ENCODE data around the gene SLC39A10. TPM values are rescaled to one million over a fixed set of nuclear protein-coding genes. Genes with fewer than 3 reads are reported as not detected.

Gene SLC39A10
- total RNA-seq, 2 donors from 2014 or later, result 26.3 to 27.6 TPM

- intact Hi-C loops (cut with DNase I), result no loop called here
- TF ChIP-seq CTCF (IDR thresholded peaks at IDR 0.05), result no peak
- no peak for TF ChIP-seq POLR2AphosphoS5 (IDR thresholded peaks at IDR 0.05)
- no peak for TF ChIP-seq POLR2A (IDR thresholded peaks at IDR 0.05)
- Histone ChIP-seq H3K27me3 (replicated peaks; ENCODE audit: insufficient read depth) (no peaks in the 10 kb centered on the region), H3K27ac (no peak overlapping the region), H3K4me1 (replicated peaks) (no peaks in the 10 kb centered on the region), H3K9me3 (no peaks in the 10 kb centered on the region), H3K4me3 (no peak overlapping the region), H3K36me3 (no peaks in the 10 kb centered on the region)
- no peak for DNase-seq (ENCODE audit: low spot score)
- 54% methylated on average over 2 of the region's 2 CpGs for whole genome bisulfite sequencing
Measured at GRCh38 chr2:195613922-195614321, 43.1 kb upstream of the SLC39A10 start.

GRCh38 chr2:195619590-195619989, 37.4 kb upstream of the SLC39A10 start:
- H3K27ac ChIP-seq, result no peak overlapping the region
- WGBS, result 96% methylated on average over 3 of the region's 3 CpGs
- intact Hi-C loops (cut with DNase I), result no loop called here

GRCh38 chr2:195620501-195620900, 36.5 kb upstream of the SLC39A10 start:
- DNase-seq (ENCODE audit: low spot score), result no peak
- Histone ChIP-seq H3K36me3 (no peaks in the 10 kb centered on the region), H3K4me1 (replicated peaks) (no peaks in the 10 kb centered on the region), H3K27ac (no peak overlapping the region), H3K9me3 (no peaks in the 10 kb centered on the region), H3K27me3 (replicated peaks; ENCODE audit: insufficient read depth) (no peaks in the 10 kb centered on the region), H3K4me3 (no peak overlapping the region)
- no peak for TF ChIP-seq POLR2A (IDR thresholded peaks at IDR 0.05)
- no peak for TF ChIP-seq CTCF (IDR thresholded peaks at IDR 0.05)
- no peak for TF ChIP-seq POLR2AphosphoS5 (IDR thresholded peaks at IDR 0.05)
- intact Hi-C loops (cut with DNase I), result no loop called here
- WGBS, result 55% methylated on average over 3 of the region's 3 CpGs

More at GRCh38 chr2:195619590-195619989, 37.4 kb upstream of the SLC39A10 start:
- H3K9me3 ChIP-seq, result no peaks in the 10 kb centered on the region
- TF ChIP-seq POLR2A (IDR thresholded peaks at IDR 0.05), result no peak
- no peak for TF ChIP-seq POLR2AphosphoS5 (IDR thresholded peaks at IDR 0.05)
- TF ChIP-seq CTCF (IDR thresholded peaks at IDR 0.05), result no peak
- H3K27me3 ChIP-seq (replicated peaks; ENCODE audit: insufficient read depth), result no peaks in the 10 kb centered on the region
- no peak overlapping the region for H3K4me3 ChIP-seq
- no peak for DNase-seq (ENCODE audit: low spot score)
- no peaks in the 10 kb centered on the region for H3K4me1 ChIP-seq (replicated peaks)
- no peaks in the 10 kb centered on the region for H3K36me3 ChIP-seq

- H3K4me1 ChIP-seq (replicated peaks), result no peaks in the 10 kb centered on the region
- DNase-seq (ENCODE audit: low spot score), result no peak
- no peaks in the 10 kb centered on the region for H3K36me3 ChIP-seq
- no peak overlapping the region for H3K27ac ChIP-seq
- no peak for TF ChIP-seq POLR2AphosphoS5 (IDR thresholded peaks at IDR 0.05)
- no peak for TF ChIP-seq CTCF (IDR thresholded peaks at IDR 0.05)
- TF ChIP-seq POLR2A (IDR thresholded peaks at IDR 0.05), result no peak
- H3K9me3 ChIP-seq, result no peaks in the 10 kb centered on the region
- intact Hi-C loops (cut with DNase I), result no loop called here
- no peak overlapping the region for H3K4me3 ChIP-seq
- H3K27me3 ChIP-seq (replicated peaks; ENCODE audit: insufficient read depth), result no peaks in the 10 kb centered on the region
Measured at GRCh38 chr2:195622966-195623365, 34.1 kb upstream of the SLC39A10 start.

GRCh38 chr2:195626507-195626906, 30.5 kb upstream of the SLC39A10 start:
- H3K27me3 ChIP-seq (replicated peaks; ENCODE audit: insufficient read depth), result no peaks in the 10 kb centered on the region
- no peak overlapping the region for H3K27ac ChIP-seq
- no peaks in the 10 kb centered on the region for H3K9me3 ChIP-seq
- no peak for DNase-seq (ENCODE audit: low spot score)
- no peak overlapping the region for H3K4me3 ChIP-seq
- intact Hi-C loops (cut with DNase I), result no loop called here
- H3K4me1 ChIP-seq (replicated peaks), result no peaks in the 10 kb centered on the region
- 90% methylated on average over 2 of the region's 2 CpGs for WGBS
- H3K36me3 ChIP-seq, result no peaks in the 10 kb centered on the region
- no peak for TF ChIP-seq POLR2AphosphoS5 (IDR thresholded peaks at IDR 0.05)
- no peak for TF ChIP-seq CTCF (IDR thresholded peaks at IDR 0.05)
- no peak for TF ChIP-seq POLR2A (IDR thresholded peaks at IDR 0.05)
